Osteoblast (primary cell): ENCODE results near the gene CSMD2. TPM values are rescaled to one million over a fixed set of nuclear protein-coding genes. Genes with fewer than 3 reads are reported as not detected.

Experiments
- DNase-seq: peaks from one replicate; pipeline ENCODE4 v3.0.0; 2011; ENCODE audit warnings: low spot score, mixed read lengths; ENCODE audit not compliant: insufficient read length; ENCODE audit errors: missing footprints
- H2AFZ ChIP-seq: 2 replicates; pipeline ENCODE4 v1.6.0; 2011; ENCODE audit warnings: mild to moderate bottlenecking, low read length
- H3K27ac ChIP-seq: 2 replicates; pipeline ENCODE4 v1.5.1; 2011; ENCODE audit warnings: mild to moderate bottlenecking, low read depth, low read length, moderate library complexity
- H3K27me3 ChIP-seq: 2 replicates; pipeline ENCODE4 v1.6.0; 2012; ENCODE audit warnings: mild to moderate bottlenecking, control low read depth, inconsistent platforms, low read length, moderate library complexity; ENCODE audit not compliant: insufficient read depth
- H3K36me3 ChIP-seq: 2 replicates; pipeline ENCODE4 v1.5.1; 2011; ENCODE audit warnings: mild to moderate bottlenecking, low read length, control low read depth, moderate library complexity; ENCODE audit not compliant: insufficient read depth
- H3K4me1 ChIP-seq: 2 replicates; pipeline ENCODE4 v1.5.1; 2011; ENCODE audit warnings: mild to moderate bottlenecking, low read length, control low read depth, moderate library complexity; ENCODE audit not compliant: insufficient read depth
- H3K4me2 ChIP-seq: 2 replicates; pipeline ENCODE4 v1.6.0; 2011; ENCODE audit warnings: mild to moderate bottlenecking, low read length; ENCODE audit not compliant: insufficient read depth
- H3K4me3 ChIP-seq: fragments of 200-600 bp; sonication (generic); 3 replicates; pipeline ENCODE4 v1.5.1; 2012; ENCODE audit warnings: mild to moderate bottlenecking, low read length, inconsistent platforms; ENCODE audit not compliant: insufficient read depth
- H3K79me2 ChIP-seq: 2 replicates; pipeline ENCODE4 v1.6.0; 2012; ENCODE audit warnings: mild to moderate bottlenecking, low read length, control low read depth, inconsistent platforms; ENCODE audit not compliant: insufficient read depth
- H3K9me3 ChIP-seq: 2 replicates; pipeline ENCODE4 v1.5.1; 2011; ENCODE audit warnings: low read depth, low read length, control low read depth
- H4K20me1 ChIP-seq: 2 replicates; pipeline ENCODE4 v1.6.0; 2012; ENCODE audit warnings: mild to moderate bottlenecking, low read length, control low read depth; ENCODE audit not compliant: insufficient read depth
- total RNA-seq: library from RNA; depleted of rRNA; stranded (reverse); fragments of >200 nt; gene quantifications from 2 replicates; pipeline ENCODE4 v1.2.3, GENCODE V29; 2012
- TF ChIP-seq, protein P1 (sequence below): IDR thresholded peaks from 2 replicates; pipeline ENCODE4 v1.5.1; 2011; ENCODE audit warnings: mild to moderate bottlenecking, low read depth, low read length, moderate library complexity; ENCODE audit errors: extremely low read depth

Gene CSMD2
- total RNA-seq, 1 donor: 0.36 TPM

DNA sequence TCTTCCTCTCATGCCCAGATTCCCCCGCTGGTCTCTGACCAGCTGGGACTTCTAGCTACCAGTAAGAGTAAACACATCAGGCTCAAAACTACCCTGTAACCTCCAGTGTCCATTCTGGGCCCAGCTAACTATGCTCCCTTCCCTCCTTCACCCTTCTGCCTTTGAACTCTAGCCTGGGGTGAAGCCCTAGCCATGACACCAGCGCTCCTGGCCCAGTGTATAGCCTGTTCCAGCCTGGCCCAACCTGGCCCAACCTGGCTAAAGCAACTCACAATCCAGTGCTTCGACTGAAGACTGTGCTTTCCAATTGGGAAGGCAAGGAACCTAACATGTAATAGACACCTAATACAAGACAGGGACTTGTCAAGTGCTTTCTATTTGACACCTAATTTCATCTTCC is 27.6 kb downstream of the CSMD2 start:
- Histone ChIP-seq H3K4me1 (no peaks in the 10 kb centered on the region), H3K27ac (no peak overlapping the region), H4K20me1 (no peaks in the 10 kb centered on the region), H3K9me3 (no peaks in the 10 kb centered on the region), H3K79me2 (no peaks in the 10 kb centered on the region), H3K4me2 (no peak overlapping the region), H3K36me3 (no peaks in the 10 kb centered on the region), H3K4me3 (no peak overlapping the region), H3K27me3 (no peaks in the 10 kb centered on the region), H2AFZ (no peak overlapping the region)
- TF ChIP-seq, protein P1, sequence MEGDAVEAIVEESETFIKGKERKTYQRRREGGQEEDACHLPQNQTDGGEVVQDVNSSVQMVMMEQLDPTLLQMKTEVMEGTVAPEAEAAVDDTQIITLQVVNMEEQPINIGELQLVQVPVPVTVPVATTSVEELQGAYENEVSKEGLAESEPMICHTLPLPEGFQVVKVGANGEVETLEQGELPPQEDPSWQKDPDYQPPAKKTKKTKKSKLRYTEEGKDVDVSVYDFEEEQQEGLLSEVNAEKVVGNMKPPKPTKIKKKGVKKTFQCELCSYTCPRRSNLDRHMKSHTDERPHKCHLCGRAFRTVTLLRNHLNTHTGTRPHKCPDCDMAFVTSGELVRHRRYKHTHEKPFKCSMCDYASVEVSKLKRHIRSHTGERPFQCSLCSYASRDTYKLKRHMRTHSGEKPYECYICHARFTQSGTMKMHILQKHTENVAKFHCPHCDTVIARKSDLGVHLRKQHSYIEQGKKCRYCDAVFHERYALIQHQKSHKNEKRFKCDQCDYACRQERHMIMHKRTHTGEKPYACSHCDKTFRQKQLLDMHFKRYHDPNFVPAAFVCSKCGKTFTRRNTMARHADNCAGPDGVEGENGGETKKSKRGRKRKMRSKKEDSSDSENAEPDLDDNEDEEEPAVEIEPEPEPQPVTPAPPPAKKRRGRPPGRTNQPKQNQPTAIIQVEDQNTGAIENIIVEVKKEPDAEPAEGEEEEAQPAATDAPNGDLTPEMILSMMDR: no peak
- no peak for DNase-seq

DNA sequence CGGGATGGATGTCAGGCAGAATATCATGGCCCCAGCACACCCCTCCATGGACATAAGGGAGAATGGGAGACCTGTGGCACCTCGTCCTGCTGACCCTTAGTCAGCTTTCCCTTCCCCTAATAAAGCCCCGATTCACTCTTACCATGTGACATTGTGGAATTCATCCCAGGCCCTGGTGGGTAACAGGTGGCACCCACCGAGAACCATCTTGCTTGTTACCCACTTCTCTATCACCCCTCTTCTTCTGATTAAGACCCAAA is 32.9 kb downstream of the CSMD2 start:
- DNase-seq: no peak
- Histone ChIP-seq H2AFZ (no peak overlapping the region), H3K4me2 (no peak overlapping the region), H3K27ac (no peak overlapping the region), H3K4me1 (no peaks in the 10 kb centered on the region), H3K27me3 (no peaks in the 10 kb centered on the region), H3K4me3 (no peak overlapping the region), H3K79me2 (no peaks in the 10 kb centered on the region), H3K9me3 (no peaks in the 10 kb centered on the region), H4K20me1 (no peaks in the 10 kb centered on the region), H3K36me3 (no peaks in the 10 kb centered on the region)
- TF ChIP-seq, protein P1: no peak

DNA sequence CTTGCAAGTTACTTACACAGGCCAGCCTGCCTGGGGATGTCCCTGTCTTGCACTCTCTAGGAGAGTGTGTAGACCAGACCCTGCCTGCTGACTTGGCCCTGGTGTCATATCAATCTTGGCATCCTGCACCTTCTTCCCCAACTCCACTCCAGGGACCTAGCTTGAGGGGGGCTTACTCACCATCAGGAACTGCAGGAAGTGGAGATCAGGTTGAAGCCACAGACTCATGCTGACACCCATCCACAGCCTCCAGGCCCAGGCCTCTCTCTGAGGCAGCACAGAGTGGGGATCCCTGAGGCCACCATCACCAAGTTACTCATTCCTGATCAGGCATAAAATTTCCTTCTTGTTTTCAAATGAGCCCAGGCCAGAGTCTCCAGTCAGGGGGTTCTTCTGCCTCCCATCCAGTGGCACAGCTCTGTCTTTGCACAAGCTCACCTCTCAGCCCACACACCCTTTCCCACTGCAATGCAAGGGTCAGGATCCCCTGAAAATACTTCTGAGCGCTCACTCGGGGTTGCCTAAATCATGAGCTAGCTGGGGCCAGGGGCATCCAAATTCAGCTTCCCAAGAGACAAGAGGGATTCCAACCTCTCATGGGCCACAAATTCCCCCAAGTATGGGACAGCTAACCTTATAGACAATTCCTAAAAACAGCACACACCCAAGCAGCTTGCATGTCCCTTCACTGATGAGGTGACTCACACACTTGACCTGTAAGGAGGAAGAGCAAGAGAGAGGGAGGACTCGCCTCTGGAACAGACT is 33.5 kb downstream of the CSMD2 start:
- no peaks in the 10 kb centered on the region for H3K4me1 ChIP-seq
- no peak for DNase-seq
- H2AFZ ChIP-seq: no peak overlapping the region
- TF ChIP-seq, protein P1: no peak
- no peaks in the 10 kb centered on the region for H3K27me3 ChIP-seq
- no peaks in the 10 kb centered on the region for H3K79me2 ChIP-seq
- H4K20me1 ChIP-seq: no peaks in the 10 kb centered on the region
- no peak overlapping the region for H3K4me2 ChIP-seq
- H3K36me3 ChIP-seq: no peaks in the 10 kb centered on the region
- no peaks in the 10 kb centered on the region for H3K9me3 ChIP-seq
- no peak overlapping the region for H3K4me3 ChIP-seq
- H3K27ac ChIP-seq: no peak overlapping the region

DNA sequence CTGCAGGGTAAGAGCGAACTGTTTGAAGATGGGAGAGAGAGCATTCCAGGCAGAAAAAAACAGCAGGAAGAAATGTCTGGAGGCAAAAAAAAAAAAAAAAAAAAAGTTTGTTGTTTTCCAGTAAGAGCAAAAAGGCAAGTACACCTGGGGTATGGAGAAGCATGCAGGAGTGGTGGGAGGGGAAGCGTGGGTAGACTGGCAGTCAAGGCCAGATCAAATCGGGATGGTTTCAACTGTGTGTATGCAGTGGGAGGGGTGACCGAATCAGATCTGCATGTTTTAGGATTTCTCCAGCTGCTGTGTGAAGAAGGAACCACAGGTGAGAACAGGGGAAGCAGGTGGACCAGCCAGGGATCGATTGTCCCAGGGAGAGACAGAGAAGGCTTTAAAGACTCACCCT is 34.7 kb downstream of the CSMD2 start:
- no peaks in the 10 kb centered on the region for H4K20me1 ChIP-seq
- H2AFZ ChIP-seq: no peak overlapping the region
- no peak overlapping the region for H3K27ac ChIP-seq
- no peak for DNase-seq
- H3K4me1 ChIP-seq: no peaks in the 10 kb centered on the region
- H3K4me3 ChIP-seq: no peak overlapping the region
- TF ChIP-seq, protein P1: no peak
- H3K4me2 ChIP-seq: no peak overlapping the region
- no peaks in the 10 kb centered on the region for H3K9me3 ChIP-seq
- H3K27me3 ChIP-seq: no peaks in the 10 kb centered on the region
- no peaks in the 10 kb centered on the region for H3K79me2 ChIP-seq
- H3K36me3 ChIP-seq: no peaks in the 10 kb centered on the region
